ENCODE measurements around the gene AHNAK2.
"Not testable (repeated sequence)": the region's sequence is repeated elsewhere in the genome, so short reads cannot be mapped to it uniquely, and the experiment has no call there.

Gene AHNAK2

GRCh38 chr14:104977681-104978653, at the start of gene AHNAK2:
Gene AHNAK2, minus strand, starts transcription at chr14:104978374. Its CDS starts 137 bp downstream, at chr14:104978237.
- no peak for DNase-seq (ENCODE audit: low read depth)

GRCh38 chr14:105027718-105028117, 49.5 kb upstream of the AHNAK2 start:
- DNase-seq (ENCODE audit: low read depth): not testable (repeated sequence)

GRCh38 chr14:105026802-105027563, 48.8 kb upstream of the AHNAK2 start:
- DNase-seq (ENCODE audit: low read depth): no peak

GRCh38 chr14:105026033-105026785, 48.0 kb upstream of the AHNAK2 start:
- peak; percentile 84 for DNase-seq (ENCODE audit: low read depth)

GRCh38 chr14:105025429-105025828, 47.3 kb upstream of the AHNAK2 start:
- DNase-seq (ENCODE audit: low read depth): no peak

GRCh38 chr14:105023791-105024480, 45.8 kb upstream of the AHNAK2 start:
- peak; percentile 87 for DNase-seq (ENCODE audit: low read depth)

GRCh38 chr14:105023144-105023543, 45.0 kb upstream of the AHNAK2 start:
- DNase-seq (ENCODE audit: low read depth): no peak

GRCh38 chr14:105022276-105022670, 44.1 kb upstream of the AHNAK2 start:
- DNase-seq (ENCODE audit: low read depth): no peak

GRCh38 chr14:105021656-105022275, 43.6 kb upstream of the AHNAK2 start:
- DNase-seq (ENCODE audit: low read depth): no peak

GRCh38 chr14:105020815-105021655, 42.9 kb upstream of the AHNAK2 start, which contains the start of gene CDCA4:
Gene CDCA4, minus strand, starts transcription at chr14:105021083. Its CDS starts 9,154 bp downstream, at chr14:105011929.
- peak; percentile 63 for DNase-seq (ENCODE audit: low read depth)

- DNase-seq (ENCODE audit: low read depth): no peak
Observed at GRCh38 chr14:105019861-105020814, 42.0 kb upstream of the AHNAK2 start.

- DNase-seq (ENCODE audit: low read depth): no peak
Observed at GRCh38 chr14:105018414-105018813, 40.2 kb upstream of the AHNAK2 start.

- no peak for DNase-seq (ENCODE audit: low read depth)
Observed at GRCh38 chr14:105015905-105016304, 37.7 kb upstream of the AHNAK2 start.

- DNase-seq (ENCODE audit: low read depth): no peak
Observed at GRCh38 chr14:105015242-105015641, 37.1 kb upstream of the AHNAK2 start.

GRCh38 chr14:105014631-105015030, 36.5 kb upstream of the AHNAK2 start:
- DNase-seq (ENCODE audit: low read depth): no peak

- DNase-seq (ENCODE audit: low read depth): no peak
Observed at GRCh38 chr14:105014032-105014431, 35.9 kb upstream of the AHNAK2 start.

GRCh38 chr14:105013150-105013785, 35.1 kb upstream of the AHNAK2 start:
- DNase-seq (ENCODE audit: low read depth): no peak
